Activated CD4-positive, alpha-beta T cell treated with anti-CD3 and anti-CD28 coated beads, Interleukin-2, amount 10 ng/mL, durations not matched to agents 7 days and 5 days (primary cell): Measurements from ENCODE around the gene DAB2. TPM values are rescaled to one million over a fixed set of nuclear protein-coding genes. Genes with fewer than 3 reads are reported as not detected.
"Not testable (repeated sequence)": the region's sequence is repeated elsewhere in the genome, so short reads cannot be mapped to it uniquely, and the experiment has no call there.

Source experiments
- CTCF ChIA-PET: fragments of 350-600 bp; sonication (Branson Sonifier 250); formaldehyde crosslinking; loops from one replicate; lab custom pipeline; 2021; ENCODE audit warnings: antibody characterized with exemption; lab: Charles Lee
- POLR2A ChIA-PET: fragments of 350-600 bp; sonication (Branson Sonifier 250); formaldehyde crosslinking; loops from one replicate; lab custom pipeline; 2021; ENCODE audit warnings: antibody characterized with exemption; lab: Charles Lee
- DNase-seq: peaks from one replicate; pipeline ENCODE4 v3.0.0-alpha.2; 2020
- H3K27ac Mint-ChIP-seq: one replicate; pipeline ENCODE4 v1.8.0; 2021; ENCODE audit warnings: mild to moderate bottlenecking, moderate library complexity, mixed read lengths
- H3K27me3 Mint-ChIP-seq: one replicate; pipeline ENCODE4 v1.8.0; 2021; ENCODE audit warnings: mixed read lengths
- H3K36me3 Mint-ChIP-seq: one replicate; pipeline ENCODE4 v1.8.0; 2021; ENCODE audit warnings: low read depth, mixed read lengths
- H3K4me1 Mint-ChIP-seq: one replicate; pipeline ENCODE4 v1.8.0; 2021; ENCODE audit warnings: mixed read lengths
- H3K4me3 Mint-ChIP-seq: one replicate; pipeline ENCODE4 v1.8.0; 2021; ENCODE audit warnings: mild to moderate bottlenecking, moderate library complexity, mixed read lengths
- H3K9me3 Mint-ChIP-seq: one replicate; pipeline ENCODE4 v1.8.0; 2021; ENCODE audit warnings: mixed read lengths
- total RNA-seq, 2 experiments: library from RNA; stranded (reverse); gene quantifications; one replicate each; pipeline ENCODE4 v1.2.3, GENCODE V29; 2021

DAB2 gene
- total RNA-seq, 2 experiments from 2014 or later = not detected

- H3K27me3 Mint-ChIP-seq = peaks cover 18% of the 10 kb centered on the region
- no peaks in the 10 kb centered on the region for H3K9me3 Mint-ChIP-seq
- DNase-seq = no peak
- H3K36me3 Mint-ChIP-seq = no peaks in the 10 kb centered on the region
- POLR2A ChIA-PET = no interaction called here
- no peak overlapping the region for H3K4me3 Mint-ChIP-seq
- CTCF ChIA-PET = interaction anchor here (1.1 kb wide), 1 partner anchor 14 kb away, joined by 3 read pairs; the partner anchor contains the start of gene DAB2
- H3K27ac Mint-ChIP-seq = no peak overlapping the region
- H3K4me1 Mint-ChIP-seq = no peaks in the 10 kb centered on the region
These were observed 13.7 kb downstream of the DAB2 start for GRCh38 chr5:39411061-39411460.

GRCh38 chr5:39409033-39409432, 15.7 kb downstream of the DAB2 start:
- Mint-ChIP-seq H3K9me3 (no peaks in the 10 kb centered on the region), H3K4me1 (no peaks in the 10 kb centered on the region), H3K36me3 (no peaks in the 10 kb centered on the region), H3K4me3 (no peak overlapping the region), H3K27me3 (peaks cover 15% of the 10 kb centered on the region), H3K27ac (no peak overlapping the region)
- CTCF ChIA-PET = no interaction called here
- POLR2A ChIA-PET = no interaction called here
- no peak for DNase-seq

GRCh38 chr5:39405083-39405843, 19.5 kb downstream of the DAB2 start:
- POLR2A ChIA-PET = no interaction called here
- CTCF ChIA-PET = no interaction called here

GRCh38 chr5:39403761-39404160, 21.0 kb downstream of the DAB2 start:
- H3K4me1 Mint-ChIP-seq, POLR2A ChIA-PET, H3K27me3 Mint-ChIP-seq, H3K27ac Mint-ChIP-seq, H3K9me3 Mint-ChIP-seq, DNase-seq, H3K36me3 Mint-ChIP-seq, H3K4me3 Mint-ChIP-seq: not testable (repeated sequence)
- CTCF ChIA-PET = interaction anchor here (0.6 kb wide), 1 partner anchor 298 kb away, joined by 3 read pairs; no protein-coding TSS in a partner anchor

More at GRCh38 chr5:39405083-39405843, 19.5 kb downstream of the DAB2 start:
- Mint-ChIP-seq H3K4me3 (no peak overlapping the region), H3K27ac (no peak overlapping the region), H3K36me3 (no peaks in the 10 kb centered on the region), H3K27me3 (peaks cover 10% of the 10 kb centered on the region), H3K9me3 (peaks cover 2% of the 10 kb centered on the region), H3K4me1 (no peaks in the 10 kb centered on the region)
- DNase-seq = no peak

GRCh38 chr5:39402140-39402539, 22.6 kb downstream of the DAB2 start:
- CTCF ChIA-PET = interaction anchor here (1.1 kb wide), 1 partner anchor 82 kb away, joined by 3 read pairs; no protein-coding TSS in a partner anchor
- POLR2A ChIA-PET, H3K9me3 Mint-ChIP-seq, DNase-seq, H3K27me3 Mint-ChIP-seq, H3K4me1 Mint-ChIP-seq, H3K27ac Mint-ChIP-seq, H3K36me3 Mint-ChIP-seq, H3K4me3 Mint-ChIP-seq: not testable (repeated sequence)

GRCh38 chr5:39400713-39401578, 23.8 kb downstream of the DAB2 start:
- ChIA-PET POLR2A (no interaction called here), CTCF (interaction anchor here (0.7 kb wide), 1 partner anchor 182 kb away, joined by 3 read pairs; the partner anchor contains the start of gene FYB1)
- H3K27ac Mint-ChIP-seq = no peak overlapping the region
- H3K4me1 Mint-ChIP-seq = peaks cover 3% of the 10 kb centered on the region
- DNase-seq = no peak
- no peaks in the 10 kb centered on the region for H3K27me3 Mint-ChIP-seq
- peaks cover 2% of the 10 kb centered on the region for H3K9me3 Mint-ChIP-seq
- H3K36me3 Mint-ChIP-seq = no peaks in the 10 kb centered on the region
- H3K4me3 Mint-ChIP-seq = no peak overlapping the region

- H3K4me1 Mint-ChIP-seq = peaks cover 3% of the 10 kb centered on the region
- ChIA-PET CTCF (no interaction called here), POLR2A (no interaction called here)
- no peaks in the 10 kb centered on the region for H3K36me3 Mint-ChIP-seq
- peak overlapping the region; percentile 23 for H3K27ac Mint-ChIP-seq
- H3K27me3 Mint-ChIP-seq = no peaks in the 10 kb centered on the region
- DNase-seq = no peak
- H3K9me3 Mint-ChIP-seq = peaks cover 2% of the 10 kb centered on the region
- H3K4me3 Mint-ChIP-seq = no peak overlapping the region
These were observed 25.4 kb downstream of the DAB2 start for GRCh38 chr5:39399135-39400036.

- Mint-ChIP-seq H3K36me3 (no peaks in the 10 kb centered on the region), H3K27me3 (no peaks in the 10 kb centered on the region), H3K27ac (no peak overlapping the region), H3K9me3 (no peaks in the 10 kb centered on the region), H3K4me1 (peaks cover 3% of the 10 kb centered on the region), H3K4me3 (no peak overlapping the region)
- ChIA-PET CTCF (interaction anchor here (4.3 kb wide), 1 partner anchor 21 kb away, joined by 13 read pairs; no protein-coding TSS in a partner anchor), POLR2A (no interaction called here)
- DNase-seq = no peak
These were observed 27.9 kb downstream of the DAB2 start for GRCh38 chr5:39396843-39397242.

- ChIA-PET CTCF (interaction anchor here (4.3 kb wide), 1 partner anchor 19 kb away, joined by 13 read pairs; no protein-coding TSS in a partner anchor), POLR2A (no interaction called here)
- Mint-ChIP-seq H3K9me3 (no peaks in the 10 kb centered on the region), H3K27ac (no peak overlapping the region), H3K27me3 (no peaks in the 10 kb centered on the region), H3K36me3 (no peaks in the 10 kb centered on the region), H3K4me3 (no peak overlapping the region), H3K4me1 (peaks cover 3% of the 10 kb centered on the region)
- no peak for DNase-seq
These were observed 29.3 kb downstream of the DAB2 start for GRCh38 chr5:39395521-39395920.

- H3K9me3 Mint-ChIP-seq = no peaks in the 10 kb centered on the region
- CTCF ChIA-PET = interaction anchor here (4.3 kb wide), 1 partner anchor 19 kb away, joined by 13 read pairs; no protein-coding TSS in a partner anchor
- H3K27ac Mint-ChIP-seq = no peak overlapping the region
- DNase-seq = no peak
- H3K27me3 Mint-ChIP-seq = no peaks in the 10 kb centered on the region
- POLR2A ChIA-PET = interaction anchor here (0.6 kb wide), 1 partner anchor 101 kb away, joined by 4 read pairs; no protein-coding TSS in a partner anchor
- H3K4me1 Mint-ChIP-seq = peaks cover 3% of the 10 kb centered on the region
- H3K36me3 Mint-ChIP-seq = no peaks in the 10 kb centered on the region
- H3K4me3 Mint-ChIP-seq = no peak overlapping the region
These were observed 29.8 kb downstream of the DAB2 start for GRCh38 chr5:39394946-39395345.

GRCh38 chr5:39390945-39391344, 33.8 kb downstream of the DAB2 start:
- CTCF ChIA-PET = interaction anchor here (0.7 kb wide), 1 partner anchor 159 kb away, joined by 5 read pairs; no protein-coding TSS in a partner anchor
- H3K9me3 Mint-ChIP-seq = no peaks in the 10 kb centered on the region
- no peaks in the 10 kb centered on the region for H3K4me1 Mint-ChIP-seq
- no peak overlapping the region for H3K27ac Mint-ChIP-seq
- H3K4me3 Mint-ChIP-seq = no peak overlapping the region
- no peak for DNase-seq
- POLR2A ChIA-PET = no interaction called here
- no peaks in the 10 kb centered on the region for H3K27me3 Mint-ChIP-seq
- H3K36me3 Mint-ChIP-seq = no peaks in the 10 kb centered on the region

GRCh38 chr5:39387293-39387692, 37.5 kb downstream of the DAB2 start:
- DNase-seq = no peak
- CTCF ChIA-PET = no interaction called here
- Mint-ChIP-seq H3K36me3 (no peaks in the 10 kb centered on the region), H3K27ac (no peak overlapping the region), H3K4me1 (no peaks in the 10 kb centered on the region), H3K4me3 (no peak overlapping the region), H3K27me3 (no peaks in the 10 kb centered on the region), H3K9me3 (no peaks in the 10 kb centered on the region)
- POLR2A ChIA-PET = no interaction called here
